IPS-NIHi11 (cell line): ENCODE results near the gene TMEM94.

Experiments used
- DNase-seq: peaks from one replicate; pipeline ENCODE4 v3.0.0; 2012; ENCODE audit warnings: mixed read lengths, low spot score

TMEM94 gene

DNA sequence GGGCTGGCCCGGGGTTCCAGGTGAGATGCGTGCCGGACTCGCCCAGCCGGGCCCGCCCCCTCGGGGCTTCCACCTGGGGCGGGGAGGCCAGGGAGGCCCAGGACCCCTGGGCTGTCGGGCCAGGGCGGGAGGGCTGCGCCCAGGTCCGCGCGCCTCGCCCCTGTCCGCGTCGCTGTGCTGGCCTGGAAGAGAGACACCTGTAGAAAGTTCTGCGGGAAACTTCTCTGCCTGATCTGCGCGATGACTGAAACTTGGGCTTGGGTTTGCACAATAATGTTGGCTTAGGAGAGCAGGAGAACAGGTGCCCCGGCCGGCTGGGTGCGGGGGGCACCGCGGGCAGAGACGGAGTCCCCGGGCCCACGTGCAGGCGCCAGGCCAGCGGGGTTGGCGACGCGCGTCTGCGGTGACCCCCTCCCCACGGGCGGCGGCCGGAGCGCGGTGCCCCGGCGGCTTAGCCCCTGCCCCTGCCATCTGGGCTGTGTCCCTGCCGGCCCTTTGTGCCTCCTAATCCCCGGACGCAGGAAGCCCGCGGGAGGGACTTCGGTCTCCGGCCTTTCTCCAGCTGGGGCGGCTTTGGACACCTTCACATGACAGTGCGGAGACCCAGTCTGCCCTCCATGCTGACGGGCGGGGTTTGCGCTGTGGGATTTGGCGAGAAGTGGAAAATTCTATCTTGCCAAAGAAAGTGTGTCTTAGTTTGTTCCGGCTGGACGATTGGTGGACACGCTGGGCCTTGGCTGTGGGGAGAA is 69.5 kb downstream of the TMEM94 start:
- DNase-seq = peak; percentile 47

DNA sequence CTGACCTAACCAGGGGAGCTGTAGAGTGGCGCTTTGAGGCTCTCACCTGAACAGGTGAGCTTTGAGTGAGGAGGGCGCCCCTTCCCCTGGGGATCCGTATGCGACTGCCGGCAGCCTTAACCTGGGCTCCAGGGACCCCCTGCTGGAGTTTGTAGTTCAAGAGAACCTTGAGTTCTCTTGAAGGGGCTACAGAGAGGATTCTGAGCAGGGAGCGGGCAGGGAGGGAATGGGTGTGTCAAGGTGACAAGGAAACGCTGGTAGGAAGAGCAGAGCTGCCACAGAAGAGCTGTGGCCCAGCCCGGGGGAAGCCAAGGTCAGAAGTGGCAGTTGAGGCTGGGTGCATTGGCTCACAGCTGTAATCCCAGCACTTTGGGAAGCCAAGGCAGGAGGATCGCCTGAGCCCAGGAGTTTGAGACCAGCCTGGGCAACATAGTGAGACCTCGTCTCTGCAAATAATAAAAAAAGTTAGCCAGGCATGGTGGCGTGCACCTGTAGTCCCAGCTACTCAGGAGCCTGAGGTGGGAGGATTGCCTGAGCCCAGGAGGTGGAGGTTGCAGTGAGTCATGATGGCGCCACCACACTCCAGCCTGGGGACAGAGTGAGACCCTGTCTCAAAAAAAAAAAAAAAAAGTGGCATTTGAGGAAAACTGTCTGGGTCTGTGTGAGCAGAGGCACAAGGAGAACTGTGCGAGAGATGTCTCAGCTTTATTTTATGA is 70.3 kb downstream of the TMEM94 start:
- DNase-seq = peak; percentile 32

GRCh38 chr17:75530837-75531720 is 74.6 kb downstream of the TMEM94 start:
- peak; percentile 7 for DNase-seq

- peak; percentile 28 for DNase-seq
Measured at GRCh38 chr17:75531721-75532072, 75.3 kb downstream of the TMEM94 start.

DNA sequence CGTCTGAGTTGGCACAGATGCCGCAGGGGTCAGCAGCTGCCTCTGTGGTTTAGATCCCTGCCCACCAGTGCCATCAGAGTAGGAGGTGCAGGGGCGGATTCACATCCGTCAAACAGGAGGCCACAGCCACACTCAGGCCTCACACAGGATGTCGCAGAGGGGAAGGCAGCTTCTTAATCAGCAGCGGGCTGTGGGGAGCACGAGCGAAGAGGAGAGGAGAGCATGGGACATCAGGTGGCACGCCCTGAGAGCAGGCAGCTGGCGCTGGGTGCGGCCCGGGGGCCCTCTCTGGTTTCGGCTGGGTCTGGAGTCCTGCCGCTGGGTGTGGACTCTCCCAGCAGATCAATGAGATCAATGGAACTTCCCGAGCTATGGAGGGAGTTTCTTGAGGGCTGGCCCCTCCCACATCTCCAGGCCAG is 78.7 kb downstream of the TMEM94 start:
- peak; percentile 56 for DNase-seq

- no peak for DNase-seq
Measured at GRCh38 chr17:75535871-75536270, 79.4 kb downstream of the TMEM94 start.

- DNase-seq = no peak
Measured at GRCh38 chr17:75536366-75536765, 79.9 kb downstream of the TMEM94 start.

GRCh38 chr17:75539967-75540729 is 83.7 kb downstream of the TMEM94 start:
- peak; percentile 14 for DNase-seq

GRCh38 chr17:75540923-75541503 is 84.6 kb downstream of the TMEM94 start:
- DNase-seq = no peak

DNA sequence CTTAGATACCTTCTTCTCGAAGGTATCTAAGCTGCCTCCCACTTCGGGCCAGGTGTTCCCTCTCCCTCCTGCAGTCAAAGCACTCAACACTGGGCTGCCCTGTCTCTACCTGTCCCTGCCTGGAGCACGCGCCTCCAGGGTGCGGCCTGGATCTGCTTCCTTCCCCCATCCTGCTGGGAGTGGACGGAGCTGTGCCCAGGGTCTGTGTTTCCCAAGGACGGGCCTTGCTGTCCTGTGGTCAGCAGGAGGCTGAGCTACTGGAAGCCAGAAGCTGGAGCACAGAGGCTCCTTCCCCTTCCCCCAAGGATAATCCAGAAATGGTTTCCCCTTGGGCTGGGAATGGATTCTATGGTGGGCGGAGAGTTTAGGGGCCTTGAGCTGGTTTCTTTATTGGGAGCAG is 85.8 kb downstream of the TMEM94 start:
- DNase-seq = peak; percentile 17

DNA sequence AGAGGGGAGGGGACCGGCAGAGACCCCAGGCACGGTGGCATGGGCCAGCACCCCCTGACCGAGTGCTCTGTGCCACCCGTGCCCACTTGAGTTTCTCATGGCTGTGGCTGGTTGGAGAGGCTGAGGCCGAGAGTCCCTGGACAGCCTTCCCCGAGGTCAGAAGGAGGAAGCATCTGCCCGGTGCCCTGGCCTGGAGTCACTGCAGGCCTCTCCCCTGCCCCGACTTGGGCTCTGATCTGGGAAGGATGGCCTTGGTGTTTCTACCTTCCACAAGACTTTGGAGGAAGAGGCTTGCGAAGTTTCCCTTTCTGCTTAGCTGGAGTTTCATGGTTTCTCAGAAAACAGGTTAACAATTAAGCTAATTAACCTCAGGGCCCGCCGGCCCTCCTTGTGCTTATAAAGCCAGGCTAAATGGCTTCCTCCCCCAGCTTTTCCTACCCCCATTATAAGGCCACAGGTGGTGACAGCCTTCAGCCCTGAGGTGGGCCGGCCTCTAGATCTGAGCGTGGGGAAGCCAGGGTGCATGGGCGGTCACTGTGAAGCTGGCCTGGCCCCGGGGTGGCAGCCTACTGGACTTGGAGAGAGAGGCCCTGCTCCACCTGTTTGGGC is 86.4 kb downstream of the TMEM94 start:
- no peak for DNase-seq

DNA sequence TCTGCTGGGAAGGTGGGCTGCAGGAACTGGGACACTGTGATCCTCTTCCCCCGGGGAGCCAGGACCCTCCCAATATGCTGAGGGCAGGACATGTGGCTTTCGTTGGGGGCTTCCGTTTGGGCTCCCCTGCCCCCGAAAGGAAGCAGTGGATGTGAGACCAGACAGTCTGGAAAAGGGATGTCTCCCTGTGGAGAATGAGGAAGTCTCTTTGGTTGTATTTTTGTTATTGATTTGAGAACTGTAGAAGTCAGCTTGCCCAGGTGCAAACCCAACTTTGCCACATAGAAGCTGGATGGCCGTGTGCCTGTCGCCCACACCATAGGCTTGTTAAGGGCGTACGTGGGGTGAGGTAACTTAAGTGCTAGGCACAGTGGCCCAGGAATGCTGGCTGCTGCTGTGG is 87.8 kb downstream of the TMEM94 start:
- no peak for DNase-seq

GRCh38 chr17:75546181-75546580 is 89.7 kb downstream of the TMEM94 start:
- no peak for DNase-seq

- no peak for DNase-seq
Measured at GRCh38 chr17:75547091-75547490, 90.7 kb downstream of the TMEM94 start.

GRCh38 chr17:75548813-75549212 is 92.4 kb downstream of the TMEM94 start:
- no peak for DNase-seq
